Stimulated activated CD8-positive, alpha-beta memory T cell treated with anti-CD3 and anti-CD28 coated beads, Interleukin-2, amount 100 ng/mL, for 1 hour (primary cell): ENCODE results near the gene HOXB3.

Experiments
- DNase-seq, 2 donors: peaks; one replicate each; pipeline ENCODE4 v3.0.0-alpha.2; 2020; ENCODE audit warnings: low read depth in 2 of 2

HOXB3 gene

DNA sequence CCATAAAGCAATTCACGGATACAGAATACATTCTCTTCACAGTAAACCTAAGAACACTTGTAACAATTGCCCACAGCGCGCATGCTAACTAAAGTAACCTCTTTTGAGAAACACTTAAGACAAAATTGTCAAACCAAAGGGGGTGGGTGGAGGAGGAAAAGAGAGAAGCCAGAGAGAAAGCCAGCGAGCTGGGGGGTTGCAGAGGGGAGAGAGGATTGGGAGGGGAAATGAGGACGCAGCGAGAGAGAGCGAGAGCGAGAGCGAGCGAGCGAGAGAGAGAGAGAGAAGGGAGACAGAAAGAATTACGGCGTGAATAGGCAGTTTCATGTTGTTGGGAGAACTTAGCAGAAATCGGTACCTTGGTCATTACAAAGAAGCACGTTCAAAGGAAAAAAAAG lies 22.4 kb upstream of the HOXB3 start:
- no peak for DNase-seq

DNA sequence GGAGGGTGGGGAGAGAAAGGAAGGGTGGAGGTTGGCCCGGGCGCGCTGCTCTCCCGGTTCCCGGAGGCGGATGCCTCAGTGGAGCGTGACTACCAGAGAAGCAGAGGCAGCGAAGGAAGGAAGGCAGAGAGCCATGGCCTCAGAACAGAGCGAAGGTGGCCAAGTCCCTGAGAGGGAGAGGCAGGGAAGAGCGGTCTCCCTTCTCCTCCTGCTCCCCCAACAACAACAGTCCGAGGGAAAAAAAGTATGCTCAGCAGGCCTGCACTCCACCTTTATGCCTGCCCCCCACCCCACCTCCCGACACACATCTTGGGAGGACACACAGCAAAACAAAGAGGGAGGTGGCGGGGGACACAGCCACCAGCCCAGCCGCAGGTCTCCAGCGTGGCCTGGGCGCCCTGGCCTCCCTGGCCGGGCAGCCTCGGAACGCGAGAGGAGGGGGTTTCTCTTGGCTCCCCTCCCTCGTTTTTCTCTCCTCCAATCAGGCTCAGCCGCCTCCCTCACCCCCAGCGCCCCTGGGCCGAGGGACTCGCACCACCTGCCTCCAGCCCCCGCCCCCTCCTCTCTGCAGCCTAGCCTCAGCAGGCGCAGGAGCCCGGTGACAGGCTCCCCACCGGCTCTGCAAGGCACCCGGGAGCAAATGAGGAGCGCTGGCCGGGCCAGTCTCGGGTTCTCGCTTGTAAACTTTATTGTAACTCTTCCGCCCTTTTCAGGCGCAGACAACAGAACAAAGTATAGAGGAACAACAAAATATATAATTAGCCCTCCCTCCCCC lies 21.8 kb upstream of the HOXB3 start:
- DNase-seq: no peak

DNA sequence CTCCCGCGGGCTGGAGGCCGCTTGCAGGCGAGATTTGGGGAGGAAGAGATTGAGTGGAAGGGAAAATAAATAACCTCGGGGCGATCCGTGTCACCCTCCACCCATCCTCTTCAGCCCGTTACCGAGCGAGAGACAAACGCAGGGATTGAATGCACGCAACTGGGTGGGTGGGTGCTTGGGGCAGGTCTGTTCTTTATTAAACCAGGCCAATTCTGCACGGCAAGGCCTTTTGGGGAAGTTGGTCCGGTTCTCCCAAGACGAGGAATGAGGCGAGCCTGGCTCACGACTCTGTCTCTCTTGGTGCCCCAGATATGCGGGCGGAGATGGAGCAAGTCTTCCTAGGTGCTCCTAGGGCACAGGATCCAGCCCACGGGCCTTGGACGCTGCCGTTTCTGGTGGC lies 21.2 kb upstream of the HOXB3 start:
- DNase-seq: no peak

DNA sequence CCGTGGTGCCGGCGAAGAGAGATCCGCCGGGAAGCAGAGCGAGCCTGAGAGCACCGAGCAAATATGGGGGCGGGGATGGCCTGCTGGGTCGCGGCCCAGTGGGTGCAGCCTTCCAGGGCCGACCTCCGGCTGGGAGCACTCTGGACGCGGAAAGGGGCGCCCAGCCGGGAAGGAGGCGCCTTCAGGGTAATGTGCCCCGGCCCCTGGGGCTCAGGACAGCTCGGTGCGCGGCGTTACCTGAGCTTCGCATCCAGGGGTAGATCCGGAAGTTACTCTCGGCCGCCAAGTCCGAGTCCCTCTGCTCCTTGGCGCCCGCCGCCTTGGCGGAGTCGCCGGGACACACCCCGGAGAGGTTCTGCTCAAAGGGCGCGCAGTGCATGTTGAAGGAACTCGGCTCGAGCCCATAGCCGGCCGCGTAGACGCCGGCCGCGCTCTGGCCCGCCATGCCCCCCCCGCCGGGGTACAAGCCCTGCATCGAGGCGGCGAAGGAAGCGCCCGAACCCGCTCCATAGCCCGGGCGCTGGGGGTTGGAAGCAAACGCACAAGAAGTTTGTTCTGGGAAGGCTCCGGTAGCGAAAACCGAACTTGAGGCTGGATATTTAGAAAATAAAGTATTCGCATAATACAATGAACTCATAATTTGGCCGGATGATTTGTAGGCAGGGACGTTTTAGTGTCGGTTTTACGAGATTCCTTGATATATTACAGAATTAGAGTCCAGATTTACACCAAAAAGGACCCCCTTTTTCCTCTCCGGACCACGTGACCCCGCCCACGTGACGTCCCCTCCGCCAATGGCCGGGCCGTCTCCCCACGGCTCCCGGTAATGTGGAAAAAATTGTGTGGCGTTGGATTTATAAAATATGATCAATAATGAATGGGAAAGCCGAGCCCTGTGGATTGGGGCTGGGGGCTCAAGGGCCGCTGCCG lies 20.5 kb upstream of the HOXB3 start, which contains the start of gene HOXB7:
TSS of gene HOXB7 (minus strand) at position 736 of the 930 bp plus-strand sequence. CDS start at position 637, 99 bp downstream.
- DNase-seq: peak in 1 of 2 donors; percentile 34

DNA sequence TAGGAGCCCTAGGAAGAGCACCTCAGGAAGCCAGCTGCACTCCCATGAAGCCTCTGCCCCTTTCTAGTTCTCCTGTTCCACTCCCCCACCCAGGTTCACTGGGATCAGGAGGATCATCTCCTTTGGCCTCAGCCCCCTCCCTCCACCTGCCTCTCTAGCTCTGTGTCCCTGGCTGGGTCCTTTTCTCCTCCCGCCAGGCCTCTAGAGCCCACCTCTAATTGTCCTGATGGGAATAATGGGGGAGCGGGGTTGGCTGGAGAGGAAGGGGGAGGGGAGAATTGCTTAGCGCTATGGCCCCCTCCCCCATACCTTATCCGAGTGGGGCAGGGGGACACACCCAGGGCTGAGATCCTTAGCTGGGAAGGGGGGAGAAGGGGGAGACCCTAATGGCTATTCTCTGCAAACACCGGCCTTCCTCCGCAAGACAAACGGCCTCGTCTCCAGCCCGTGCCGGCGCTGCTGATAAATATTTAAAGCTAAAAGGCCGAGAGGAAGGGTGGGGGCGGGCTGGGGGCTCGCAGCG lies 19.8 kb upstream of the HOXB3 start:
- no peak for DNase-seq

DNA sequence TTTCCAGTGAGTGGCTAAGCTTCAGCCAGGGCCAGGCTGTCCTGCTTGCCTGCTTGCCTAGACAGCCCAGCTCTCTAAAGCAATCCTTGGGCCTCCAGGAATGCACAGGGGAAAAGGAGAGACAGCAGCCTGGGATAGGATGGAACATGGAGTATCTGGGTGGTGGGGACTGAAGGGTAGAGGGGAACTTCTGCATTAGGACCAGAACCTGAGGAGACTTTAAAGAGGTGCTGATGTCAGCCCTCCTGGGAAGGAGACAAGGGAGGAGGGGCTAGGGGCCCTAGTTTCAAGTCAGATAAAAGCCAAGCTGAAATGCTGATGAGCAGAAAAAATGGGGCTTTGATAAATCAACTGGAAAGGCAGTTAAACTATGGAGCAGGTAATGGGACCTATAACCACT lies 19.0 kb upstream of the HOXB3 start:
- DNase-seq: no peak

DNA sequence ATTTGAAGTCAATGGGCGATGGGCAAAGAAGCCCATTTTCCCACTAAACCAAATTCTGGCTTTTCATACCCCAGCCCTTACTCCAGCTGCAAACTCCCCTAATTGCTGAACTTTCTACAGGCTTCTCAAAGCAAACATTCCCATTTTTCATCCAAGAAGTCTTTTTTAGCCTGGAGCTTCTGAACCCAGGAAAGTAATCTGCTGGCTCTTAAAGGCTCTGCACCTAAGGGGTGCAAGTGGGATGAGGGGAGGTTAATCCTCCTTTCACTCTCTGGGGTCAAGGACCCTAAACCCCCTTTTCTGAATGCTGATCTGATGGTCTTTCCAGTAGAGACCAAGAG lies 18.4 kb upstream of the HOXB3 start:
- no peak for DNase-seq

DNA sequence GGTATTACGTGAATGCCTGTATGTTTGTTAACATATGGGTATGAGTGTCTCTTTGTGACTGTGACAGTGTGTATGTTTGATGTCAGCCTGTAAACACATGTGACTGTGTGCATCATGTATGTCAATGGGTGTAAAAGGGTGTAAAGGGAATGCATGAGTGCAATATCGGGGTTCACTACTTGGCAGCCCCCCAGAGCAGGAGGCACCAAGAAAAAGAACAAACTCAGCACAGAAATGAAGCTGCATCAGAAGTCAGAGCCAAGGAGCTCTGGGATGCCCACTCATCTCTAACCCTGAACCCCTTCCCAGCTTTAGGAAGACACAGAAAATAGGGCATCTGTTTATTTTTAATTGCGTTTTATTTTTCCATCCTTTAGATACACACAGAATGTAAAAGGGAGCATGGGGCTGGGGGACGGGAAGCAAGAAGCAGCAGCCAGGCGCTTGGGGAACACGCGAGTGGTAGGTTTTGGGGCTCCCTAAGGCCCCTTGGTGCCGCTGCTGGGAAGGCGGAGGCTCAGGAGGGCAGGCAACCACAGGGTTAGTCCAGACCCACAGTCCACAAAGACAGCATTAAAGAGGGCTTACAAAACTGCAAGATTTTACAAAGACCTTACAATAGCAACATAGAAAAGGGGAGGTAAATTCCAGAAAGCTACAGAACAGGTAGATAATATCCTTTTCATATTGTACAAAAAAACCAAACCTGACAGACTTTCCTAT lies 17.0 kb upstream of the HOXB3 start:
- no peak for DNase-seq

DNA sequence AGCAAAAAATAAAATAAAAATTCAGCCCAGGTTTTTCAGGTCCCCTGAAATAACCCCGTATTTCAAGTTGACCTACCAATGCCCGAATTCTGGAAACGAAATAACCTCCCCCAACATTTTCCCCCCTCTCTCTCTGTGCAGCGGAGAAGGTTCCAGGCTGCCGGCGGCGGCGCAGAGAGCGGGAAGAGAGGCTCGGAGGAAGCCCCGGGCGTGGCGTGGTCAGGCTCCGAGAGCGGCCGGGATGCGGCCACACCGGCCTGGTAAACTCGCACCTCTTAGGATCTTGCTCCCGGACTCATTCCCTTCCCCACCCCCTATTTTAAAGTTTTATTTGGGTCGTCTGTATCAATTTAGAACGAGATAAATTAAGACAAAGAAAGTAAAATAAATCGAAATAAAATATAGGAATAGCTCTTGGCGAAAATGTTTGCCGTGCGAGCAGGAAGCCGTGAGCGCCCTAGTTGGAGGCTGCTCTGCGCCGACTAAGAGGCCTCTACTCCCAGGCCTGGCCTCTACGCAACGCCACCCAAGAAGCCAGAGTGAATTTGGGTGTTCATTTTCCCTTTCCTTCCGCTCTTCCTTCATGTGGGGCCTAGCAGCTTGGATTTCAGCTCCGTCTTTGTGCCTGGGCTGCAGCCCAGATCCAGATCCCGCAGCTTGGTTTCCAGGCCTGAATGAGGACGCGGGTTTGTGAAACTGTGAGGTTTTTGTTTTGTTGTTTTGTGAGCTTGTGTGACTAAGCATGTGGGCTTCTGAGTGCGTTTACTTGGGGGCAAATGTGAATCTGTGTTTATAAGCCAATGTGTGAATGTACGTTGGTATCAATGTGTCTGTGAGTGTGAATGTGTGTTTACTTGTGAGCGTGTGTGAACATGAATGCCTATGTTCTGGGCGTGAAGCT lies 16.2 kb upstream of the HOXB3 start:
- no peak for DNase-seq

DNA sequence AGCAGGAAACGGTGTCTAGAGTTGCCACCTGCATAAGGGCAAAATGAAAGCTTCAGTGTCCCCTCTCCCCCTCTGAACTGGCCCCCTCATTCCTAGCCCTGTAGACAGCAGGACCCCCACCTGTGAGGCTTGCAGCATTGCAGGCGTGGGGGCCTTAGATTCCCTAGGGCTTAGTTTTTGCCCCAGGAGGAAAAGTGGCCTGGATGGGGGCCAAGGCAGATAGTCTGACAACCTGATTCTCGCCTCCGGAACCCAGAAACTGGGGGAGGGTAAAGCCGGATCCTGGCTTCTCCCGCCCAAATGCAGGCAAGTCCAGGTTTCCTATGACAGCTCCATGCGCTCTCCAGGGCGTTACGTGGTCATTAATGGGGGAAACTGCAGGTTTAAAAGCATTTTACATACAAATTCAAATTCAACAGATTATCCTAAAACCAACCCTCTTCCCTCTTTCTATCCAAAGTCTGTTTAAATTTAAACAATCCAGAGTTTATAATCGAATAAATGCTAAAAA lies 15.4 kb upstream of the HOXB3 start:
- DNase-seq: no peak

DNA sequence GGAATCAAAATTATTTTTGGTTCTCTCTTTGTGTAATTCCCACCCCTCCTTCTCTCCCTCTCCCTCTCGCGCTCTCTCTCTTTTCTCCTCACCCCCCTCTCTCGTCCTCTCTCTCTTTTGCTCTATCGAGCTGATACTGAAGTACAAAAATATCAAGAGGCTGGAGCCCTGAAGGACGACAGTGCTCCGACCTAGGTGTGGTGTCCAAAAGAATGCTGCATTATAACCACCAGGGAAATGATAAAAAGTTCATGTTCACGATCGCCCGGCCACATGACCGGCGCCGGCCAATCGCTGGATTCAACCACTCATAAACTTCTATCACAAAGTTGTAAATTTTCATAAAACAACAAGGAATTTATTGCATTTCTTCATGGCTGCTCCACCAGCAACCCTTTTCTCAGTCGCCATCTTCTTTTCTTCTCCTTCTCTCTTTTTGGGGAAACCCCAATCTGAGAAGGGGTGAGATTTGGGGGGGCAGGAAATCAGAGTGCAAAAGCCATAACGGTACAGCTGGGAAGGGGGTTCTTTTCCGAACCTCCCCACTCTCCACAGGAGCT lies 14.8 kb upstream of the HOXB3 start, which contains the start of gene HOXB6:
TSS of gene HOXB6 (minus strand) at position 217 of the 560 bp plus-strand sequence. CDS start 6,836 bp downstream, outside the sequence.
- DNase-seq: no peak

DNA sequence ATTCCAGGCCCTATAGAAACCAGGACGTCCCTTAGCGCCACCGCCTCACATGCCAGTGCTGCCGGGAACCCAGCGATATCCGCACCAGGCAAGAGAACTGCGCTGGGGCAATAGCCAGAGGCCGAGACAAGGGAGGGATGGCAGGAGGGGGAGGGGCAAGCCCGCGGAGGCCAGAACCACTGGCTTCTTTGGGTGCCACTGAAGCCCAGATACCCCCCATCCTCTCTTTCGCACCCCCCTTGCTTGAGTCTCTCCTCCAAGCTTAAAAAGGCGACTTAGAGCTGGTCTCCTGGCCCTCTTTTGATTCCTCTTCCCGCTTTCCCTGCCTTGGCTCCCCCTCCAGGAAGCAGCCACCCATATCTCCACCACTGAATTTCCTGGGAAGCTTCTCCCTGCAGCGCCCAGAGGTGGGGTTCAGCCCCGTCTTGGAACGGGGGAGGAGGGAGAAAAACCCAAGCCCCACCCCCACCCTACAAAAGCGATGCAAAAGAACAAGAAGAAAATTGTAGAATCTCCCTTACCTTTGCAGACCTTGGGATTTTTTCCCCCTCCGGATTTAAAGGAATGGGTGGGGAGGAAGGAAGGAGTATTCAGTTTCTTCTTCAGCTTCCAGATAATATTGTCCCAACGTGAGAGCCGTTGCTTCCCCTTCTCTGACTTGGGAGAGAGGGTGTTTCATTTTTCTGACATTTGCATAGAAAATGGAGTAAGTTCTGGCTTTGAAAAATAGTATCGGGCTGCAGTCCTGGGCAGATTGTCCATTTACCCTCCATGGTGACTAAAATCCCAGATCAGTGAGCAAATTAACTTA lies 14.1 kb upstream of the HOXB3 start:
- DNase-seq: no peak

DNA sequence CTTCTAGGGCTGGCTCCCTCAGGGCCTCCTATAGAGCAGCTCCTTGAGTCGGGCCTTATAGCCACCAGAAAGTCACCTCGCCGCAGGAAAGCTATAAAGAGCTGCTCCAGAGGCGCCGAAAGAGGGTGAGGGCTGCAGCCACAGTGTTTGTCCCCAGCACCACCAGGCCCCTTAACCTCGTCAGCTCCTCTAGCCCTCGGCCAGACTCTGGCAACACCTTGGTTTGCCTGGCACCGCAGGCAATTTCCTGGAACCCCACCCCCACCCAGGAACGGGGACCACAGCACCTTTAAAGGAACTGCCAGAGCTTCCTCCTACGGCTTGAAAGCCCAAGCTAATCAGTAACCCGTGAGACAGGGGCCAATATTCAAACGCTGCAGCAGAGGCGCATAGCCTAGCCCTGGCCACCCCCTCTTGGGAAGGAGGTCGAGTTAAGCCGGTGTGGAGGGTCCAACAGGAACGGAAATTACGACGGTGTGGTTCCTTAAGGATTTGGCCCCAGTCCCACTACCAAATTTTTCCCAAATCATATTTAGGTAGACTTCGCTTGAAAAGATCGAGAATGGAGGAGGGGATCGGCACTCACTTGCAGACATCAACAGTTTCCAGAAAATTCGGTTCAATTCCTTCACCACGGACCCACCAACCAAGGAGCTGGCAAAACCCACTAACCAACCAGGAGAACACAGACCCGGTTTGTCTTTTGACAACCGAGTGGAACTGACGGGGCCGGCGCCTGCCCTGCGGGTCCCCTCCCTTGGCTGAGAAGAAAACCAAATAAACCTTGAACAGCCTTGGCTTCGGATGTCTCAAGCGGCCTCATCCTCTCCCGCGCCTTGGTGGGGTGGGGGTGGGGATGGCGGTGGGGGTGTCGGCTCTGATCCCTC lies 11.7 kb upstream of the HOXB3 start:
- DNase-seq: no peak

DNA sequence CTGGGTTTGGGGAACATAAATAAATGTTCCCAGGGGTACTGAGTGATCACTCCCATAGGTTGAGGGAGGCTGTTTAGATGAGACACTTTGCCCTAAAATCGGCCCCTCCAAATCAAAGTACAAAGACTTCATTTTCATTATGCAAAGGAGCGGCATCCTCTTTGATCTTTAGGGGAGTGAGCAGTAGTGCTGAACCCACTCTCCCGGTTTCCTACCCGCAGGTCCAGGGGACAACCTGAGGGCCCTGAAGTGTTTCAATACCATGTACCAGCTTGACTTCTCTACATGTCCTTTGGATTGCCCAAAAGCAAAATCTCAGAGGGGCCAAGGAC lies 11.1 kb upstream of the HOXB3 start:
- no peak for DNase-seq

DNA sequence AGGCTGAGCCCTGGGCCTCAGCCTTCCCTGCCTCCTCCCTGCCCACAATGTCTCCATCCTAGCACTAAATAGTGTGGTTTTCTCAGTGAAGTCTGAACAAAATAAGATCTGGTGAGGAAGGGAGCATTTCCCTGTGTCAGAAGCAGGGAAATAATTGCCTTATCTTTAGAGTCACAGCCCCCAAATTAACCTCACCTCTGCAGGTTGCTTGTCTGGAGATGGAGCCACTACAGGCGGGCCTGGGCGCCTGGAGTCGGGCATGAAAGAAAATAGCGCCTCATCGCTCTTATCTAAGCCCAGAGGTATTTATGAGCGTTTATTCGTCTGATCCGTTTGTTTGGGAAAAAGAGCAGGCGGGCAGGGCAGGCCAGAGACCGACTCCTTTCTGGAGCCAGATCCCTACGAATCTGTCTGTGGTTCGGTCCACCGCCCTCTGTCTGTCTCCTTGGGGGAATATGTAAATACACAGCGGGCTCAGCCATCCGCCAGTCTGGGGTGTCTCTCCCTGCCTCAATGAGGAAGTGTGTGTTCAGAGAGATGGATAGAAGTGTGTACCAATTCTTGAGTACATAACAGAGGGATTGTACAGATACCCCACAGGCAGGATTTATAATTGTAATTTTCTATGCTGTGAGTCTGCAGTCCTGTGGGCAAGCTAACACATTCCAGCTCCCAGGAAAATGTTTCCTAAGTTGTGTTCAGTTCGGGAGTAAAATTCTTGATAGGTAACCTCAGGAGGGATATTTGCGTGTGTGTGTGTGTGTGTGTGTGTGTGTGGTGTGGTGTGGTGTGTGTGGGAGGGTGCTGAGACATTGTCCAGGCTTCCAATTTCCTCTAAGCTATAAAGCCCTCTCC lies 10.4 kb upstream of the HOXB3 start:
- no peak for DNase-seq

DNA sequence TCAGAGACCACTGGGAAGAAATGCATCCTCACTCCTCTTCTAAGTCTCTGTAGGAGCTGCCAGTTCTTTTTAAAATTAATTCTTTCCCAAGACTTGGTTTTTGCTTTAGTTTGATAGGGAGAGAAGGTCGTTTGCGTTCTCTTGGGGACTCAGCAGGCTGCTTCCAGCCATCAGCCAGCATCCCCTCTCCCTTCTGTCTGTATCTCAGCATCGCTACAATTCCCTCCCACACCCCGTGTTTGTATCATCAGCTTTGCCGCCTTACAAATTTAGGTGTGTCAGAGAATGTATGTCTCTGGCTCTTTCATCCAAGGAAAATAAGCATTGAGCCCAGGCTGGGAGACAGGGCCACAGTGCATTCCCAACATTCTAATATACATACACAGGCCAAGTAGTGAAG lies 9.3 kb upstream of the HOXB3 start:
- DNase-seq: no peak

DNA sequence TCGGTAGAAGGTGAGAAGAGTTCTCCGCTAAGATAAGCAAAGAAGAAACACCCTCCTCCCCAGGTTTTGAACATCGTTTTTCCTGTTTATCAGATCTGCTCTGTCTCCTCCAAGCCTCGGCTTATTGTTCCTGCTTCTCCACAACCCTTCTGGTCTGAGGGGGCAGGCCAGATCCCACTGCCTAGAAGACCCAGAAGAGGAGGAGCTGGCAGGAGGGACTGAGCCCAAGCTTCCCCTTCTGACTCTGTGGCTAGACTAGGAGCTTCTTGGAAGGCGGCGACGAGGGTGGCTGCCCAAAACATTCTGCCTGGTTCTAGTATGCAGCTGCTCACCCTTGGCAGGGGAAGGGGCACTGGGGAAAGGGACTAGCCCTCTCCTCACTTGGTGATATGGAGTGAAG lies 8.7 kb upstream of the HOXB3 start:
- no peak for DNase-seq
